ENCODE measurements around the gene XRRA1.

DNA sequence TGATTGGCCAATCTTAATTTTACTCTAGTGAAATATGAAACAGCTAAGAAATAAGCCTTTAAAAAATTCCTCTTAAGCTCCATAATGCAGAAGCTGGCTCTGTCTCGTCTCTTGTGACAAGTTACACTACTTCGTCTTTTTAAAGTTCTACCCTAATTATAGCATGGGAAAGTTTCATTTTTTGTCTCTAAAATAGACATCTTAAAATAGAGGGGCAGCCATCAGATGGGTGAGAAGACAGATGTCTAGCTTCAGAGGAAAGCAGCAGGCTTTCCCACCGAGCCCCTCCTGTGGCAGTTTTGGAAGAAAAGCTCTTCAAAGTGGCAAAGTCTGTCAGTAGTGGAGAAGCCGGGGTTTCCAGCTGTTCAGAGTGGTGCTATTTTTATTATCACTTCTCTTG, 39.5 kb downstream of the XRRA1 start:
- TF ChIP-seq, protein P1, sequence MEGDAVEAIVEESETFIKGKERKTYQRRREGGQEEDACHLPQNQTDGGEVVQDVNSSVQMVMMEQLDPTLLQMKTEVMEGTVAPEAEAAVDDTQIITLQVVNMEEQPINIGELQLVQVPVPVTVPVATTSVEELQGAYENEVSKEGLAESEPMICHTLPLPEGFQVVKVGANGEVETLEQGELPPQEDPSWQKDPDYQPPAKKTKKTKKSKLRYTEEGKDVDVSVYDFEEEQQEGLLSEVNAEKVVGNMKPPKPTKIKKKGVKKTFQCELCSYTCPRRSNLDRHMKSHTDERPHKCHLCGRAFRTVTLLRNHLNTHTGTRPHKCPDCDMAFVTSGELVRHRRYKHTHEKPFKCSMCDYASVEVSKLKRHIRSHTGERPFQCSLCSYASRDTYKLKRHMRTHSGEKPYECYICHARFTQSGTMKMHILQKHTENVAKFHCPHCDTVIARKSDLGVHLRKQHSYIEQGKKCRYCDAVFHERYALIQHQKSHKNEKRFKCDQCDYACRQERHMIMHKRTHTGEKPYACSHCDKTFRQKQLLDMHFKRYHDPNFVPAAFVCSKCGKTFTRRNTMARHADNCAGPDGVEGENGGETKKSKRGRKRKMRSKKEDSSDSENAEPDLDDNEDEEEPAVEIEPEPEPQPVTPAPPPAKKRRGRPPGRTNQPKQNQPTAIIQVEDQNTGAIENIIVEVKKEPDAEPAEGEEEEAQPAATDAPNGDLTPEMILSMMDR (conservative IDR thresholded peaks at IDR 0.05; ENCODE audit: low read depth, low read length) = no peak
- TF ChIP-seq EZH2 (IDR thresholded peaks at IDR 0.05; ENCODE audit: low read length, unreplicated experiment) = no peak

Measured in PC-3 (cell line).